Neutrophil (primary cell): ENCODE data around the gene FCRL6.

Source experiments
- H3K27ac ChIP-seq: fragments of 200-600 bp; sonication (generic); 2 replicates; pipeline ENCODE4 v1.5.1; 2016; ENCODE audit warnings: mild to moderate bottlenecking, moderate library complexity
- H3K27me3 ChIP-seq: fragments of 200-600 bp; sonication (generic); 2 replicates; pipeline ENCODE4 v1.6.0; 2016; ENCODE audit warnings: mild to moderate bottlenecking
- H3K36me3 ChIP-seq: fragments of 200-600 bp; sonication (generic); 2 replicates; pipeline ENCODE4 v1.5.1; 2017
- H3K4me1 ChIP-seq, 2 experiments: fragments of 200-600 bp in 1 of 2; sonication (generic) in 1 of 2; 1 replicate in 1 of 2; 2 replicates in 1 of 2; pipeline versions ENCODE4 v1.5.1 to v1.6.1; 2013 to 2016; ENCODE audit warnings: low read depth in 1 of 2, low read length in 1 of 2, mild to moderate bottlenecking in 1 of 2, moderate library complexity in 1 of 2; ENCODE audit not compliant: control insufficient read depth in 1 of 2, insufficient read depth in 1 of 2
- H3K4me3 ChIP-seq, 2 experiments: fragments of 200-600 bp in 1 of 2; sonication (generic) in 1 of 2; 1 replicate in 1 of 2; 2 replicates in 1 of 2; pipeline ENCODE4 v1.5.1; 2013 to 2016; ENCODE audit warnings: low read depth in 1 of 2, low read length in 1 of 2, mild to moderate bottlenecking in 1 of 2, moderate library complexity in 1 of 2
- H3K9me3 ChIP-seq: fragments of 200-600 bp; sonication (generic); 2 replicates; pipeline ENCODE4 v1.5.1; 2016
- TF ChIP-seq, protein P1 (sequence below): fragments of 200-600 bp; sonication (generic); IDR thresholded peaks from 2 replicates; pipeline ENCODE4 v1.5.1; 2016; ENCODE audit warnings: antibody characterized with exemption

Gene FCRL6

DNA sequence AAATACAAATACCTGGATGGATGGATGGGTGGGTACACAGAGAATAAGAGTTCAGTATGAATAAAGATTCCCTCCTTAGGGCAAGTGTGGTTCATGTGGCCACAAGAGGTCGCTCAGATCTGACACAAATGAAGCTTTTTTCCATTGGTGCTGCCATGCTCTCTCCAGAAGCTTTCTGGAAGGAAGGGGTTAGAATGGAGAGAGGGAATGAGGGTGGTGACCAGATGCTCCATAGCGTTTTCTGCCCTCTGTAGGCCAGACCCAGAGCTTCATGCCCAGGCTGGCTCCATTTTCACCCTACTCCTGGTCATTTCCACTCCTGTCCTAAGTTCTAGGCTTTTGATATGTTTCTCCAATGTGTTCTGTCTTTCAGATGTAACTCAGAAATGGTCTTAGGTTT, 3.3 kb upstream of the FCRL6 start:
- TF ChIP-seq, protein P1, sequence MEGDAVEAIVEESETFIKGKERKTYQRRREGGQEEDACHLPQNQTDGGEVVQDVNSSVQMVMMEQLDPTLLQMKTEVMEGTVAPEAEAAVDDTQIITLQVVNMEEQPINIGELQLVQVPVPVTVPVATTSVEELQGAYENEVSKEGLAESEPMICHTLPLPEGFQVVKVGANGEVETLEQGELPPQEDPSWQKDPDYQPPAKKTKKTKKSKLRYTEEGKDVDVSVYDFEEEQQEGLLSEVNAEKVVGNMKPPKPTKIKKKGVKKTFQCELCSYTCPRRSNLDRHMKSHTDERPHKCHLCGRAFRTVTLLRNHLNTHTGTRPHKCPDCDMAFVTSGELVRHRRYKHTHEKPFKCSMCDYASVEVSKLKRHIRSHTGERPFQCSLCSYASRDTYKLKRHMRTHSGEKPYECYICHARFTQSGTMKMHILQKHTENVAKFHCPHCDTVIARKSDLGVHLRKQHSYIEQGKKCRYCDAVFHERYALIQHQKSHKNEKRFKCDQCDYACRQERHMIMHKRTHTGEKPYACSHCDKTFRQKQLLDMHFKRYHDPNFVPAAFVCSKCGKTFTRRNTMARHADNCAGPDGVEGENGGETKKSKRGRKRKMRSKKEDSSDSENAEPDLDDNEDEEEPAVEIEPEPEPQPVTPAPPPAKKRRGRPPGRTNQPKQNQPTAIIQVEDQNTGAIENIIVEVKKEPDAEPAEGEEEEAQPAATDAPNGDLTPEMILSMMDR, result peak; percentile 54
- H3K4me1 ChIP-seq, result no peaks in the 10 kb centered on the region
- peaks cover 49% of the 10 kb centered on the region for H3K27me3 ChIP-seq

DNA sequence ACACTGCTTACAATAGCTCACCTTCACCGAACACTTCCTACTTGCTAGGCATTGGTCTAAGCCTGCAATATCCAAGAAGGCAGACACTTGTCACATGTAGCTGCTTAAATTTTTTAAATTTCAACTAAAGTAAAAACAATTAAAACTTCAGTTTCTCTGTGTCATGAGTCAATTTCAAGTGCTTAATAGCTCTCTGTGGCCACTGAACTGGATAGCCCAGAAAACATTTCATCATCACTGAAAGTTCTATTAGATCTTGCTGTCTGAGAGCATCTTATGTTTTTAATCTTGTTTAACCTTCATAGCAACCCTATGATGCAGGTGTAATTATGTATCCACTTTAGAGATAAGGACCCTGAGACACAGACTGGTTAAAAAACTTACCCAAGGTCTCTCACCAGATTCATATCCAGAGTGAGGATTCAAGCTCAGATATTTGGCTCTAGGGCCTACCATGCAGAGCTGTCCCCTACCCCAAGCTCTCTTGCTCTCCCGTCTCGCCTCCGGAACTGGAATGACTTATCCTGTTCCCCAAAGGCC, 2.6 kb upstream of the FCRL6 start:
- no peaks in the 10 kb centered on the region for H3K36me3 ChIP-seq
- no peaks in the 10 kb centered on the region for H3K4me1 ChIP-seq
- no peak overlapping the region for H3K27ac ChIP-seq
- TF ChIP-seq, protein P1, result no peak
- peaks cover 43% of the 10 kb centered on the region for H3K27me3 ChIP-seq
- H3K9me3 ChIP-seq, result no peaks in the 10 kb centered on the region
- H3K4me3 ChIP-seq, result no peak overlapping the region

More for the DNA sequence above, 3.3 kb upstream of the FCRL6 start:
- Histone ChIP-seq H3K4me3 (no peak overlapping the region), H3K27ac (no peak overlapping the region), H3K9me3 (no peaks in the 10 kb centered on the region), H3K36me3 (no peaks in the 10 kb centered on the region)

DNA sequence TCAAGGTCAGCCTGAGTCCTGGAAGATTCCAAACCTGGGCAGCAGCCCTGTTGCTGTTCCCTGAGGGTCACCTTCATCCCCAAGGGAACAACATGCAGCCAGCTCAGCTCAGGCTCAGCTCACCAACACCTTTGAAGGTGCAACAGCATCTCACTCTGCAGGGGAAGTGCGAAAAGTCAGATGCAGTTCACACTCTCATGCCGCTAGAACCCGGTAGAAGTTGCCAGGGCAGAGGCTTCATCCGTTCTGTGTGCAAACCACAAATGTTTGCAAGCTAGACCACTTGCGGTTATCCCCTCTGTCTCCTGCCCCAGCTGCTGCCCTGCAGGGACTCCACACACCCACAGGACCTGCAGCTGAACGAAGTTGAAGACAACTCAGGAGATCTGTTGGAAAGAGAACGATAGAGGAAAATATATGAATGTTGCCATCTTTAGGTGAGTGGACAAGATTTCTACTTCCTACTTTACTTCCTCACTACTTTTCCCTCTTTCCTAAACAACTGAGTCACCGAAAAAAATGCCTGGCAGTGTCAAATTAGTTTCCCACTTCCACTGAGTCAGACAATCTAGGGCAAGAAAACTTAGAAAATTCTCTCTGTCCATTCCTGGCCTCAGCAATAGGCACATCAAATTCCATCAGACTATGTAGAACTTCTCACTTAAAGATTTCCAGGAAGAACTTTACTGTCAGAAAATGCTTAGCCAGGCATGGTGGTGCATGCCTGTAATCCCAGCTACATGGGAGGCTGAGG, 1.8 kb upstream of the FCRL6 start:
- H3K4me3 ChIP-seq, result no peak overlapping the region
- H3K4me1 ChIP-seq, result no peaks in the 10 kb centered on the region

DNA sequence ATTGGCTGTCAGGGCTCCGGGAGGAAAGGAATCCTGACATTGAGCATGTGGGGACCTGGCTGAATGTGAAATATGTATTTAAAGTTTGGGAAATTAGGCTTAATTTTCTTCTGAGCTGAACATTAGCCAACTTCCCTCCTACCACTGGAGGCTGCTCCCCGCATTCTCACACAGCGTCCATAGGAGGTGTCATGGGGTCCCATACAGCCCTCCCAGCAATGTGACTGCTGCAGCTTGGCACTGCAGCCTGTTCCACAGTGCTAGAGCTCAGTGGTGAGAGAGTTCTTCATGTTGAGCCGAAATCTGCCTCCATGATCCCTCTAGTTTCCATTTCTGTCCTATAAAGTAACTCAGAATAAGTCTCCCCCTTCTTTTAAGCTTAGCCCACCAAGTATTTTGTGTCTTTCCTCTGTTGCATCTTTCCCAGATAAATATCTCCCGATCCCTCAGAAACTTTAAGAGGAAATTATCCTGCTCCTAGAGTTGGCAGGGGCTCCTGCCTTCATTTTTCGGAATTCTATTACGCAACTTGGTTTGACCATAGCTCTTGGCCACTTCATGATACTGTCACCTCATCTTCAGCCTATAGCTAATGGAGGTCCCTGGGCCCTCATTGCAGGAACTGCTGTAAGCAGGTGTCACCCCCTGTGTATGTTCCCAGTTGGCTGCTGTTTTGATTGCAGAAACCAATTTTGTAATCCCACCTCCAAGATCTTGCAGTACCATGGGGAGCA, 2.0 kb downstream of the FCRL6 start:
- Histone ChIP-seq H3K4me3 (no peak overlapping the region), H3K27me3 (peaks cover 8% of the 10 kb centered on the region), H3K36me3 (no peaks in the 10 kb centered on the region), H3K27ac (no peak overlapping the region), H3K4me1 (no peaks in the 10 kb centered on the region), H3K9me3 (no peaks in the 10 kb centered on the region)
- TF ChIP-seq, protein P1, result no peak

More for the DNA sequence above, 1.8 kb upstream of the FCRL6 start:
- TF ChIP-seq, protein P1, result no peak
- no peaks in the 10 kb centered on the region for H3K9me3 ChIP-seq
- H3K27ac ChIP-seq, result no peak overlapping the region
- H3K36me3 ChIP-seq, result no peaks in the 10 kb centered on the region
- peaks cover 34% of the 10 kb centered on the region for H3K27me3 ChIP-seq

GRCh38 chr1:159804924-159805323, 2.8 kb downstream of the FCRL6 start:
- peaks cover 8% of the 10 kb centered on the region for H3K27me3 ChIP-seq
- TF ChIP-seq, protein P1, result no peak
- no peak overlapping the region for H3K27ac ChIP-seq
- no peaks in the 10 kb centered on the region for H3K4me1 ChIP-seq
- H3K9me3 ChIP-seq, result no peaks in the 10 kb centered on the region
- no peaks in the 10 kb centered on the region for H3K36me3 ChIP-seq
- no peak overlapping the region for H3K4me3 ChIP-seq
